Type B pancreatic cell (in vitro differentiated cells): ENCODE data around the gene GREB1L. TPM values are rescaled to one million over a fixed set of nuclear protein-coding genes. Genes with fewer than 3 reads are reported as not detected.
A peak's percentile ranks its signal among the peaks of the same experiment; 100 is the strongest.

ENCODE experiments used
- DNase-seq: peaks from one replicate; pipeline ENCODE4 v3.0.0; 2021; ENCODE audit warnings: mixed read lengths; ENCODE audit not compliant: unreplicated experiment; ENCODE audit errors: extremely low spot score
- H3K27ac Mint-ChIP-seq: 2 replicates; pipeline ENCODE4 v1.8.0; 2021; ENCODE audit warnings: mild to moderate bottlenecking, mixed read lengths
- H3K27me3 Mint-ChIP-seq: 2 replicates; pipeline ENCODE4 v1.8.0; 2021; ENCODE audit warnings: mixed read lengths
- H3K36me3 Mint-ChIP-seq: 2 replicates; pipeline ENCODE4 v1.8.0; 2021; ENCODE audit warnings: mixed read lengths
- H3K4me1 Mint-ChIP-seq: one replicate; pipeline ENCODE4 v1.8.0; 2021; ENCODE audit warnings: mixed read lengths; ENCODE audit not compliant: unreplicated experiment
- H3K4me3 Mint-ChIP-seq: 2 replicates; pipeline ENCODE4 v1.8.0; 2021; ENCODE audit warnings: mild to moderate bottlenecking, mixed read lengths
- H3K9me3 Mint-ChIP-seq: 2 replicates; pipeline ENCODE4 v1.8.0; 2021; ENCODE audit warnings: mixed read lengths
- total RNA-seq: library from RNA; stranded (reverse); gene quantifications from 2 replicates; pipeline ENCODE4 v1.2.1, GENCODE V29; 2021; ENCODE audit warnings: low replicate concordance
- TF ChIP-seq, protein P1 (sequence below): fragments of 200-600 bp; sonication (generic); conservative IDR thresholded peaks from 2 replicates; pipeline ENCODE4 v1.5.0; 2021; ENCODE audit warnings: antibody characterized with exemption, mild to moderate bottlenecking

GREB1L gene
- total RNA-seq, 1 donor from 2014 or later: 6.5 TPM

DNA sequence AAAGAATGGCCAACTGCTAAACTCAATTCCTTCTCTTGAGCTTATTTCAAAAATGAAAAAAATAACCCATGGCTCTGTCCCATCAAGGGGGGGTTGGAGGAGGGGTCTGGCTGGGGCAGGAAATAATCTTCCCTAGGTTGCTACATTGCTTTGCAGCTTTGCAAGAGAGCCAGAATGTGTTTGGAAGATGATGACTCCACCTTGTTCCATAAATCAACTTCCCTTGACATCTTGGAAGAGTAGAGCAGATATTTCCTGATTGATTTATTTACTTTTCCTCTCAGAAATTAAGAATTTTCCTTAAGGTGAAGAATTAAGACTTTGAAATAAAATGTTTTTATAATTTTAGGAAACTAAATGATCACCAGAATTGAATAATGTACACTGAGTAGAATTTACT is 317.2 kb downstream of the GREB1L start:
- DNase-seq: no peak
- H3K4me1 Mint-ChIP-seq: peaks cover 3% of the 10 kb centered on the region
- H3K27ac Mint-ChIP-seq: peak overlapping the region; percentile 7
- peaks cover 18% of the 10 kb centered on the region for H3K36me3 Mint-ChIP-seq
- no peaks in the 10 kb centered on the region for H3K9me3 Mint-ChIP-seq
- H3K27me3 Mint-ChIP-seq: no peaks in the 10 kb centered on the region
- TF ChIP-seq, protein P1, sequence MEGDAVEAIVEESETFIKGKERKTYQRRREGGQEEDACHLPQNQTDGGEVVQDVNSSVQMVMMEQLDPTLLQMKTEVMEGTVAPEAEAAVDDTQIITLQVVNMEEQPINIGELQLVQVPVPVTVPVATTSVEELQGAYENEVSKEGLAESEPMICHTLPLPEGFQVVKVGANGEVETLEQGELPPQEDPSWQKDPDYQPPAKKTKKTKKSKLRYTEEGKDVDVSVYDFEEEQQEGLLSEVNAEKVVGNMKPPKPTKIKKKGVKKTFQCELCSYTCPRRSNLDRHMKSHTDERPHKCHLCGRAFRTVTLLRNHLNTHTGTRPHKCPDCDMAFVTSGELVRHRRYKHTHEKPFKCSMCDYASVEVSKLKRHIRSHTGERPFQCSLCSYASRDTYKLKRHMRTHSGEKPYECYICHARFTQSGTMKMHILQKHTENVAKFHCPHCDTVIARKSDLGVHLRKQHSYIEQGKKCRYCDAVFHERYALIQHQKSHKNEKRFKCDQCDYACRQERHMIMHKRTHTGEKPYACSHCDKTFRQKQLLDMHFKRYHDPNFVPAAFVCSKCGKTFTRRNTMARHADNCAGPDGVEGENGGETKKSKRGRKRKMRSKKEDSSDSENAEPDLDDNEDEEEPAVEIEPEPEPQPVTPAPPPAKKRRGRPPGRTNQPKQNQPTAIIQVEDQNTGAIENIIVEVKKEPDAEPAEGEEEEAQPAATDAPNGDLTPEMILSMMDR: no peak
- no peak overlapping the region for H3K4me3 Mint-ChIP-seq

DNA sequence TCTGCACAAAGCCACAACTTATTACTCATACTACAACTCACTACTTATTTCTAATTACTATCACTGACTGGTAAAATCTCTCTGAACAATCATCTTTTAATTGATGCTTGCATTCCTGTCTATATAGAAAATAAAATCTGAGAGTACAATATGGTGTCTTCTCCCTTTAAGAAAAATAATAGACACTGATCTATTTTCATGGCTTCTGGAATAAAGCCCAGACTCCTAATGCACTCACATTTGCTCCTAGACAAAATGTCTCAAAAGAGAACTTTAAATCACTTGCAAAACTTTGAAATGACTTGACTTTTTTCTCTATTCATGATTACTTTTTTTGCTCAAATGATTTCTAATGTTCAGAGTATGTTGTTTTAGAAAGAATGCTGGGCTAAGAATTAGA is 329.7 kb downstream of the GREB1L start:
- TF ChIP-seq, protein P1: no peak
- Mint-ChIP-seq H3K4me3 (no peak overlapping the region), H3K27me3 (no peaks in the 10 kb centered on the region), H3K9me3 (no peaks in the 10 kb centered on the region), H3K36me3 (peaks cover 40% of the 10 kb centered on the region), H3K27ac (no peak overlapping the region), H3K4me1 (no peaks in the 10 kb centered on the region)
- DNase-seq: no peak

Other genes starting within 250 kb of the GREB1L start
- gene ROCK1, start 130.4 kb upstream of the GREB1L start, total RNA-seq: 36.6 and 42.4 TPM in 2 replicates